ENCODE data around the gene MOB1B.
A peak's percentile ranks its signal among the peaks of the same experiment; 100 is the strongest.
"Not testable (repeated sequence)": the region's sequence is repeated elsewhere in the genome, so short reads cannot be mapped to it uniquely, and the experiment has no call there.

Gene MOB1B

GRCh38 chr4:71008196-71008595 lies 106.0 kb downstream of the MOB1B start:
- no peak for DNase-seq (ENCODE audit: low read depth, low spot score)

GRCh38 chr4:71009086-71009485 lies 106.9 kb downstream of the MOB1B start:
- DNase-seq (ENCODE audit: low read depth, low spot score): no peak

GRCh38 chr4:71009890-71010588 lies 107.9 kb downstream of the MOB1B start:
- DNase-seq (ENCODE audit: low read depth, low spot score): peak; percentile 57

- DNase-seq (ENCODE audit: low read depth, low spot score): no peak
These were observed 109.3 kb downstream of the MOB1B start for GRCh38 chr4:71011451-71011850.

GRCh38 chr4:71017391-71017790 lies 115.2 kb downstream of the MOB1B start:
- DNase-seq (ENCODE audit: low read depth, low spot score): not testable (repeated sequence)

- DNase-seq (ENCODE audit: low read depth, low spot score): no peak
These were observed 118.4 kb downstream of the MOB1B start for GRCh38 chr4:71020611-71021010.

GRCh38 chr4:71025654-71026053 lies 123.5 kb downstream of the MOB1B start:
- no peak for DNase-seq (ENCODE audit: low read depth, low spot score)

GRCh38 chr4:71026086-71026485 lies 123.9 kb downstream of the MOB1B start:
- no peak for DNase-seq (ENCODE audit: low read depth, low spot score)

- no peak for DNase-seq (ENCODE audit: low read depth, low spot score)
These were observed 125.4 kb downstream of the MOB1B start for GRCh38 chr4:71027611-71028010.

- DNase-seq (ENCODE audit: low read depth, low spot score): no peak
These were observed 127.3 kb downstream of the MOB1B start for GRCh38 chr4:71029504-71029903.

- DNase-seq (ENCODE audit: low read depth, low spot score): not testable (repeated sequence)
These were observed 129.9 kb downstream of the MOB1B start for GRCh38 chr4:71032106-71032505.

All from ELF-1 (cell line).